ENCODE results near the gene EEA1. TPM values are rescaled to one million over a fixed set of nuclear protein-coding genes. Genes with fewer than 3 reads are reported as not detected.
A peak's percentile ranks its signal among the peaks of the same experiment; 100 is the strongest.

The EEA1 gene
- polyA plus RNA-seq, 2 of the 4 experiments (the other 2 are of a cell fraction), result 6.6 to 8.1 TPM

DNA sequence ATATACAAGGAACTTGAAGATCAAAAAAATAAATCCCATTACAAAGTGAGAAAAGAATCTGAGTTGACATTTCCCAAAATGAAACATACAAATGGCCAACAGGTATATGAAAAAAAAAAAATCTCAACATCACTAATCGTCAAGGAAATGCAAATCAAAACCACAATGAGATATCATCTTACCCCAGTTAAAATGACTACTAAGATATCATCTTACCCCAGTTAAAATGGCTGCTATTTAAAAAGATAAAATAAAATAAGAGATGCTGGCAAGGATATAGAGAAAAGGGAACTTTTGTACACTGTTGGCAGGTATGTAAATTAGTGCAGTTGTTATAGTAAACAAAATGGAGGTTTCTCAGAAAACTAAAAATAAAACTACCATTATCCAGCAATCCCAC is 181.9 kb downstream of the EEA1 start:
- no peak for ATAC-seq
- Histone ChIP-seq H3K27ac (no peak overlapping the region), H3K4me2 (no peak overlapping the region), H3K4me1 (peaks cover 16% of the 10 kb centered on the region), H3K9me3 (no peaks in the 10 kb centered on the region), H3K4me3 (no peak overlapping the region)
- POLR2A ChIA-PET, result no interaction called here
- CTCF ChIA-PET, result interaction anchor here (1.1 kb wide), 1 partner anchor 16 kb away, joined by 3 read pairs; no protein-coding TSS in a partner anchor
- 89% methylated on average over 1 of the region's 1 CpG for WGBS (ENCODE audit: missing lambda C conversion rate)
- no peak for TF ChIP-seq RCOR1 (IDR thresholded peaks at IDR 0.05; ENCODE audit: low read depth, low read length)
- no peak for TF ChIP-seq ZNF302 (CRISPR knock-in tag; IDR thresholded peaks at IDR 0.05)
- TF ChIP-seq FOSB (CRISPR knock-in tag; IDR thresholded peaks at IDR 0.05), result no peak
- no peak for TF ChIP-seq HOXB13 (CRISPR knock-in tag; IDR thresholded peaks at IDR 0.05; ENCODE audit: low read depth)
- TF ChIP-seq KDM1A (IDR thresholded peaks at IDR 0.05; ENCODE audit: low read depth), result no peak
- TF ChIP-seq KDM5A (IDR thresholded peaks at IDR 0.05), result no peak
- TF ChIP-seq JUNB (IDR thresholded peaks at IDR 0.05), result no peak
- TF ChIP-seq, protein P1, sequence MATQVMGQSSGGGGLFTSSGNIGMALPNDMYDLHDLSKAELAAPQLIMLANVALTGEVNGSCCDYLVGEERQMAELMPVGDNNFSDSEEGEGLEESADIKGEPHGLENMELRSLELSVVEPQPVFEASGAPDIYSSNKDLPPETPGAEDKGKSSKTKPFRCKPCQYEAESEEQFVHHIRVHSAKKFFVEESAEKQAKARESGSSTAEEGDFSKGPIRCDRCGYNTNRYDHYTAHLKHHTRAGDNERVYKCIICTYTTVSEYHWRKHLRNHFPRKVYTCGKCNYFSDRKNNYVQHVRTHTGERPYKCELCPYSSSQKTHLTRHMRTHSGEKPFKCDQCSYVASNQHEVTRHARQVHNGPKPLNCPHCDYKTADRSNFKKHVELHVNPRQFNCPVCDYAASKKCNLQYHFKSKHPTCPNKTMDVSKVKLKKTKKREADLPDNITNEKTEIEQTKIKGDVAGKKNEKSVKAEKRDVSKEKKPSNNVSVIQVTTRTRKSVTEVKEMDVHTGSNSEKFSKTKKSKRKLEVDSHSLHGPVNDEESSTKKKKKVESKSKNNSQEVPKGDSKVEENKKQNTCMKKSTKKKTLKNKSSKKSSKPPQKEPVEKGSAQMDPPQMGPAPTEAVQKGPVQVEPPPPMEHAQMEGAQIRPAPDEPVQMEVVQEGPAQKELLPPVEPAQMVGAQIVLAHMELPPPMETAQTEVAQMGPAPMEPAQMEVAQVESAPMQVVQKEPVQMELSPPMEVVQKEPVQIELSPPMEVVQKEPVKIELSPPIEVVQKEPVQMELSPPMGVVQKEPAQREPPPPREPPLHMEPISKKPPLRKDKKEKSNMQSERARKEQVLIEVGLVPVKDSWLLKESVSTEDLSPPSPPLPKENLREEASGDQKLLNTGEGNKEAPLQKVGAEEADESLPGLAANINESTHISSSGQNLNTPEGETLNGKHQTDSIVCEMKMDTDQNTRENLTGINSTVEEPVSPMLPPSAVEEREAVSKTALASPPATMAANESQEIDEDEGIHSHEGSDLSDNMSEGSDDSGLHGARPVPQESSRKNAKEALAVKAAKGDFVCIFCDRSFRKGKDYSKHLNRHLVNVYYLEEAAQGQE (IDR thresholded peaks at IDR 0.05), result no peak
- no peak for TF ChIP-seq CHD4 (IDR thresholded peaks at IDR 0.05; ENCODE audit: borderline replicate concordance)
- TF ChIP-seq, protein P2, sequence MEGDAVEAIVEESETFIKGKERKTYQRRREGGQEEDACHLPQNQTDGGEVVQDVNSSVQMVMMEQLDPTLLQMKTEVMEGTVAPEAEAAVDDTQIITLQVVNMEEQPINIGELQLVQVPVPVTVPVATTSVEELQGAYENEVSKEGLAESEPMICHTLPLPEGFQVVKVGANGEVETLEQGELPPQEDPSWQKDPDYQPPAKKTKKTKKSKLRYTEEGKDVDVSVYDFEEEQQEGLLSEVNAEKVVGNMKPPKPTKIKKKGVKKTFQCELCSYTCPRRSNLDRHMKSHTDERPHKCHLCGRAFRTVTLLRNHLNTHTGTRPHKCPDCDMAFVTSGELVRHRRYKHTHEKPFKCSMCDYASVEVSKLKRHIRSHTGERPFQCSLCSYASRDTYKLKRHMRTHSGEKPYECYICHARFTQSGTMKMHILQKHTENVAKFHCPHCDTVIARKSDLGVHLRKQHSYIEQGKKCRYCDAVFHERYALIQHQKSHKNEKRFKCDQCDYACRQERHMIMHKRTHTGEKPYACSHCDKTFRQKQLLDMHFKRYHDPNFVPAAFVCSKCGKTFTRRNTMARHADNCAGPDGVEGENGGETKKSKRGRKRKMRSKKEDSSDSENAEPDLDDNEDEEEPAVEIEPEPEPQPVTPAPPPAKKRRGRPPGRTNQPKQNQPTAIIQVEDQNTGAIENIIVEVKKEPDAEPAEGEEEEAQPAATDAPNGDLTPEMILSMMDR (IDR thresholded peaks at IDR 0.05), result no peak
- no peak for TF ChIP-seq POLR2AphosphoS2 (conservative IDR thresholded peaks at IDR 0.05; ENCODE audit: low read length)
- TF ChIP-seq SMC3 (IDR thresholded peaks at IDR 0.05), result no peak
- TF ChIP-seq TP53 (CRISPR knock-in tag; IDR thresholded peaks at IDR 0.05), result no peak
- no peak for TF ChIP-seq CBX2 (IDR thresholded peaks at IDR 0.05; ENCODE audit: borderline replicate concordance, low read depth)
- TF ChIP-seq, protein P3, sequence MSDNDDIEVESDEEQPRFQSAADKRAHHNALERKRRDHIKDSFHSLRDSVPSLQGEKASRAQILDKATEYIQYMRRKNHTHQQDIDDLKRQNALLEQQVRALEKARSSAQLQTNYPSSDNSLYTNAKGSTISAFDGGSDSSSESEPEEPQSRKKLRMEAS (IDR thresholded peaks at IDR 0.05), result no peak
- TF ChIP-seq NFE2L2 (conservative IDR thresholded peaks at IDR 0.05; ENCODE audit: low read length), result no peak
- TF ChIP-seq, protein P4, sequence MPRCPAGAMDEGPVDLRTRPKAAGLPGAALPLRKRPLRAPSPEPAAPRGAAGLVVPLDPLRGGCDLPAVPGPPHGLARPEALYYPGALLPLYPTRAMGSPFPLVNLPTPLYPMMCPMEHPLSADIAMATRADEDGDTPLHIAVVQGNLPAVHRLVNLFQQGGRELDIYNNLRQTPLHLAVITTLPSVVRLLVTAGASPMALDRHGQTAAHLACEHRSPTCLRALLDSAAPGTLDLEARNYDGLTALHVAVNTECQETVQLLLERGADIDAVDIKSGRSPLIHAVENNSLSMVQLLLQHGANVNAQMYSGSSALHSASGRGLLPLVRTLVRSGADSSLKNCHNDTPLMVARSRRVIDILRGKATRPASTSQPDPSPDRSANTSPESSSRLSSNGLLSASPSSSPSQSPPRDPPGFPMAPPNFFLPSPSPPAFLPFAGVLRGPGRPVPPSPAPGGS (IDR thresholded peaks at IDR 0.05), result no peak
- TF ChIP-seq EHF (CRISPR knock-in tag; IDR thresholded peaks at IDR 0.05), result no peak
- DNase-seq (ENCODE audit: low read depth in 1 of 2, low spot score in 1 of 2), result no peak
- no peak for FAIRE-seq

DNA sequence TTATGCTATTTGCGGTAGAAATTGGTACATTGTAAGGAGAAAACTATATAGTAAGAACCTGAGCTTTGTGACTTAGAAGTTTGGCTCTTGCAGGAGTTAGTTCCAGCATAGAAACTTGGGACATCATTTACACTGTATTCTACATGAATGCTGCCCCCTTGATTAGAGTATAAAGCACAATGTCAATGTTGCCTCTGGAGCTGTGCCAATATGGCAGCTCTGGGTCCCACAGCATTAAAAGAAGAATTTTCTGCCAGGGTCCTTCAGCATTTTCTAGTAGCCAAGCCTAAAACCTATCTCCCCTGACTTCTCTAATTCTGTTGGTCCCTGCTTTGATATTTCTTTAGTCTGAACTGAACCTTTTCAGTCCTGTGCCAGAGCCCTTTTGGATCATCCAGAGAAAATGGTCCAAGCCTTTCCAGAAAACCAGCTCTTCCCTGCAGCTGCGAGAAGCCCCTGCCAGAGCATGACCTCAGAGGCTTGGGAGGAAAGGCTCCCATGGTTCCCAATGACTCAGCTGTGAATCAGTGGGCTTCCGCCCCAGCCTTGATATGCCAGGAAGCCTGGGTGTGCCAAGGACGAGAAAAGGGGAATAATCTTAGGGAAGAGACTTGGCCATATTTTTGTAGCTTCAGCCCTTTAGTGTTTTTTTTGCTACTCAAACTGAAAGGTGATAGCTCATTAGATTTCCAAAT is 183.1 kb downstream of the EEA1 start:
- WGBS (ENCODE audit: missing lambda C conversion rate), result 30% methylated on average over 4 of the region's 4 CpGs
- peak; percentile 96 to 98 for ATAC-seq
- POLR2A ChIA-PET, result no interaction called here

More for the DNA sequence above, 183.1 kb downstream of the EEA1 start:
- peak overlapping the region; percentile 19 to 79; a peak in 5 of 6 replicates for H3K27ac ChIP-seq
- no peak overlapping the region for H3K4me3 ChIP-seq
- H3K9me3 ChIP-seq, result no peaks in the 10 kb centered on the region
- CTCF ChIA-PET, result interaction anchor here (1.2 kb wide), 1 partner anchor 10 kb away, joined by 4 read pairs; no protein-coding TSS in a partner anchor
- peak overlapping the region; percentile 58 for H3K4me2 ChIP-seq
- FAIRE-seq, result no peak
- TF ChIP-seq FOSL2 (IDR thresholded peaks at IDR 0.05), result no peak
- peak; percentile 83 for TF ChIP-seq FOSL2 (CRISPR knock-in tag; IDR thresholded peaks at IDR 0.05)
- TF ChIP-seq, protein P5, sequence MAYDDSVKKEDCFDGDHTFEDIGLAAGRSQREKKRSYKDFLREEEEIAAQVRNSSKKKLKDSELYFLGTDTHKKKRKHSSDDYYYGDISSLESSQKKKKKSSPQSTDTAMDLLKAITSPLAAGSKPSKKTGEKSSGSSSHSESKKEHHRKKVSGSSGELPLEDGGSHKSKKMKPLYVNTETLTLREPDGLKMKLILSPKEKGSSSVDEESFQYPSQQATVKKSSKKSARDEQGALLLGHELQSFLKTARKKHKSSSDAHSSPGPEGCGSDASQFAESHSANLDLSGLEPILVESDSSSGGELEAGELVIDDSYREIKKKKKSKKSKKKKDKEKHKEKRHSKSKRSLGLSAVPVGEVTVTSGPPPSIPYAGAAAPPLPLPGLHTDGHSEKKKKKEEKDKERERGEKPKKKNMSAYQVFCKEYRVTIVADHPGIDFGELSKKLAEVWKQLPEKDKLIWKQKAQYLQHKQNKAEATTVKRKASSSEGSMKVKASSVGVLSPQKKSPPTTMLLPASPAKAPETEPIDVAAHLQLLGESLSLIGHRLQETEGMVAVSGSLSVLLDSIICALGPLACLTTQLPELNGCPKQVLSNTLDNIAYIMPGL (CRISPR knock-in tag; IDR thresholded peaks at IDR 0.05; ENCODE audit: borderline replicate concordance), result no peak
- TF ChIP-seq, protein P3 (IDR thresholded peaks at IDR 0.05), result peak; percentile 53; the same call in 1 of the 2 replicates
- peak; percentile 41 for TF ChIP-seq JUNB (IDR thresholded peaks at IDR 0.05)
- H3K4me1 ChIP-seq, result peaks cover 16% of the 10 kb centered on the region
- DNase-seq (ENCODE audit: low read depth in 1 of 2, low spot score in 1 of 2), result peak; percentile 72 to 79

Data from A549 (cell line).